MCF 10A (cell line): ENCODE measurements around the gene GLB1L2. TPM values are rescaled to one million over a fixed set of nuclear protein-coding genes. Genes with fewer than 3 reads are reported as not detected.

Source experiments
- BruUV-seq: library from RNA; stranded (reverse); fragments of 400-500 nt; replicated peaks from 2 replicates; lab custom pipeline; 2021; lab: Mats Ljungman, UMichigan
- CTCF ChIA-PET: fragments of 300-600 bp; sonication (Branson Sonifier 250); formaldehyde crosslinking; extraction: SDS; loops from one replicate; lab custom pipeline; 2021; ENCODE audit warnings: antibody characterized with exemption, inconsistent platforms; lab: Yijun Ruan, JAX
- POLR2A ChIA-PET: fragments of 300-600, 350-650 bp; sonication (Branson Sonifier 250); formaldehyde crosslinking; extraction: SDS; loops from one replicate; lab custom pipeline; 2020; ENCODE audit warnings: antibody characterized with exemption, inconsistent platforms; lab: Yijun Ruan, JAX
- DNase-seq: peaks from one replicate; pipeline ENCODE4 v3.0.0-alpha.2; 2018; ENCODE audit not compliant: unreplicated experiment
- H3K27ac Mint-ChIP-seq: one replicate; pipeline ENCODE4 v1.8.0; 2022; ENCODE audit warnings: mild to moderate bottlenecking, low read depth, mixed read lengths; ENCODE audit not compliant: unreplicated experiment
- H3K27me3 Mint-ChIP-seq: one replicate; pipeline ENCODE4 v1.8.0; 2022; ENCODE audit warnings: mixed read lengths; ENCODE audit not compliant: insufficient read depth, unreplicated experiment
- H3K36me3 Mint-ChIP-seq: one replicate; pipeline ENCODE4 v1.8.0; 2022; ENCODE audit warnings: mild to moderate bottlenecking, moderate library complexity, mixed read lengths; ENCODE audit not compliant: insufficient read depth, unreplicated experiment
- H3K4me1 Mint-ChIP-seq: one replicate; pipeline ENCODE4 v1.8.0; 2022; ENCODE audit warnings: mixed read lengths; ENCODE audit not compliant: insufficient read depth, unreplicated experiment
- H3K4me3 Mint-ChIP-seq: one replicate; pipeline ENCODE4 v1.8.0; 2022; ENCODE audit warnings: mild to moderate bottlenecking, moderate library complexity, mixed read lengths; ENCODE audit not compliant: unreplicated experiment
- H3K9me3 Mint-ChIP-seq: one replicate; pipeline ENCODE4 v1.8.0; 2022; ENCODE audit warnings: mixed read lengths; ENCODE audit not compliant: unreplicated experiment
- CTCF ChIP-seq: fragments of 200-600 bp; IDR thresholded peaks from one replicate; pipeline ENCODE4 v1.8.0; 2022; ENCODE audit warnings: antibody characterized with exemption, mild to moderate bottlenecking; ENCODE audit not compliant: unreplicated experiment
- intact Hi-C: fragments of 100-400 bp; cut with micrococcal nuclease; formaldehyde crosslinking; loops from 2 replicates; pipeline ENCODE4 v1.14.1; 2022
- total RNA-seq: library from RNA; stranded (reverse); gene quantifications from 2 replicates; pipeline ENCODE4 v1.2.3, GENCODE V29; 2022

The GLB1L2 gene
- total RNA-seq, 1 experiment from 2014 or later: 17.0 TPM

DNA sequence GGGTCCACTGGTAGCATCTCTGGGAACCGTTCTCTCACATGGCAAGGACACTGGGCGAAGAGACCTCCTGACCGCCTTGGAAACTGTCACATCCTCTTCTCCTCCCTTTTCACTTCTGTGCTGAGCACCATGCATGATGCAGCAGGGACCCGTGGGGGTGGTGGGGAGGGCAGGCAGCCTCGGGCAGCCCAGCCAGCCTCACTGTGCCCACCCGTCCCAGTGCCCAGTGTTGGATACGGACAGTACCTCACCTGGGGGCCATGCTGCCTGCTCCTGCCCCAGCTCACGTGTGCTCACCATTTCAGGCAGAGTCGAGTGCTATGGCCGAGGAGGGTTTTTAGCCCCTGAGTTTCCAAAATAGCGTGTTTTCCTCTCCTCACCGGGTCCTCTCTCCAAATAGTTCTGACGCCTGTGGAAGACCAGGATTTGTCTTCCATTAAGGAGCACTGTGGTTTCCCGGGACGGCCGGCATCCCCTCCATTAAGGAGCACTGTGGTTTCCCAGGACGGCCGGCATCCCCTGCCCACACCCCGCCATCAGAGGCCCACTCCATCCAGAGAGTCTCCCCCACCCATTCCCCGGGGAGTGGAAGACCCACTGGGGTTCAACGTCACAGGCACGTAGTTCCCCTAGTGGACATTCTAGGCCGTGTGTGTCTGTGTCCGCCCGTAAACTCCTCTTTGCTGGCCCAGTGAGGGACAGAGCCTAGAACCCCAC is 57.8 kb downstream of the GLB1L2 start:
- Mint-ChIP-seq H3K27me3 (no peaks in the 10 kb centered on the region), H3K4me3 (no peak overlapping the region), H3K27ac (no peak overlapping the region), H3K36me3 (peaks cover 4% of the 10 kb centered on the region), H3K4me1 (no peaks in the 10 kb centered on the region), H3K9me3 (no peaks in the 10 kb centered on the region)
- ChIA-PET POLR2A (no interaction called here), CTCF (interaction anchor here (0.6 to 0.7 kb wide), 2 partner anchors 24 to 415 kb away, joined by 3 to 4 read pairs; no protein-coding TSS in a partner anchor)
- DNase-seq: no peak
- no TSS peak for BruUV-seq
- no peak for TF ChIP-seq CTCF
- intact Hi-C loops: no loop called here

- CTCF ChIA-PET: interaction anchor here (0.7 kb wide), 1 partner anchor 25 kb away, joined by 3 read pairs; no protein-coding TSS in a partner anchor
Measured at GRCh38 chr11:134390706-134391569, 59.1 kb downstream of the GLB1L2 start.

GRCh38 chr11:134391656-134392055 is 59.9 kb downstream of the GLB1L2 start:
- no TSS peak for BruUV-seq
- H3K27ac Mint-ChIP-seq: no peak overlapping the region
- no peaks in the 10 kb centered on the region for H3K27me3 Mint-ChIP-seq
- ChIA-PET POLR2A (no interaction called here), CTCF (no interaction called here)
- H3K4me3 Mint-ChIP-seq: no peak overlapping the region
- no peak for TF ChIP-seq CTCF
- no peaks in the 10 kb centered on the region for H3K36me3 Mint-ChIP-seq
- intact Hi-C loops: no loop called here
- no peak for DNase-seq
- no peaks in the 10 kb centered on the region for H3K9me3 Mint-ChIP-seq
- no peaks in the 10 kb centered on the region for H3K4me1 Mint-ChIP-seq

More at GRCh38 chr11:134390706-134391569, 59.1 kb downstream of the GLB1L2 start:
- Mint-ChIP-seq H3K27me3 (no peaks in the 10 kb centered on the region), H3K4me1 (no peaks in the 10 kb centered on the region), H3K9me3 (no peaks in the 10 kb centered on the region), H3K36me3 (no peaks in the 10 kb centered on the region), H3K4me3 (no peak overlapping the region), H3K27ac (no peak overlapping the region)
- DNase-seq: no peak
- POLR2A ChIA-PET: no interaction called here
- intact Hi-C loops: no loop called here
- no peak for TF ChIP-seq CTCF
- BruUV-seq: no TSS peak

DNA sequence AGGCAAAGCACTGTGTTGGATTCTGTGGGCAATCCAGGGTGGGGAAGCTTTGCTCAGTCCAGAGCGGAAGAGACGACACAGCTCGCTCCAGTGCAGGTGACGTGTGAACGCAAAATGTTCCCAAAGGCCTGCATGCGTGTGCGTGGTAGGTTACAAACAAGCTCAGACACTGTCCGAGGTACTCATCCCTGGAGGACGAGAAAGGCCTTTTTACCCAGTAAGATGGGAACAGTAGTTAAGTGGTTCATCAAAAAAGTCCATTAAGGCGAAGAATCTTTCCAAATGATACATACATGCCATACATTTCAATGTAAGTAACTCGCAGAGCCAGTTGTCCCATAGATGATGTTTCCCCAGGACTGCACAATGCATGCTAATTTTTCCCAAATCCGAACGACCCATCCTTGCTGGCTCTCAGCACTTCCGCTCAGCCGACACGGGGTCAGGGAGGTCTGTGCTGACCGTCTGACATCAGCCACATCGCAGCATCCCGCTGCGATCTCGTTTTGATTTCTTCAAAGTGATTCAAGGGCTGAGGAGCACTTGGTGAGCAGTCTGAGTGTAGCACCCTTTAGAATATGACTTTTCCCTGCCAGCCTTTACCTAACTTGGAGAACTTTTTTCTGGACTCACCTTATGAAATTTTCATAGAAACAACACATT is 61.3 kb downstream of the GLB1L2 start:
- no TSS peak for BruUV-seq
- DNase-seq: no peak
- H3K27me3 Mint-ChIP-seq: no peaks in the 10 kb centered on the region
- no peaks in the 10 kb centered on the region for H3K9me3 Mint-ChIP-seq
- no peaks in the 10 kb centered on the region for H3K4me1 Mint-ChIP-seq
- H3K36me3 Mint-ChIP-seq: no peaks in the 10 kb centered on the region
- intact Hi-C loops: no loop called here
- POLR2A ChIA-PET: no interaction called here
- CTCF ChIA-PET: no interaction called here
- no peak overlapping the region for H3K27ac Mint-ChIP-seq
- no peak overlapping the region for H3K4me3 Mint-ChIP-seq
- TF ChIP-seq CTCF: no peak
